Ovary (tissue), 9 donors: Measurements from ENCODE around the gene CRIM1. TPM values are rescaled to one million over a fixed set of nuclear protein-coding genes. Genes with fewer than 3 reads are reported as not detected.

ENCODE experiments used
- DNase-seq, 5 donors: peaks; one replicate each; pipeline ENCODE4 v3.0.0-alpha.2; 2019 to 2020
- H3K27ac ChIP-seq, 2 donors: fragments of 200-600 bp; one replicate each; pipeline versions ENCODE4 v1.5.1 to v1.8.0; 2019 to 2022
- H3K27me3 ChIP-seq: fragments of 200-600 bp; one replicate; pipeline ENCODE4 v1.8.0; 2022
- H3K36me3 ChIP-seq: fragments of 200-600 bp; sonication (generic); one replicate; pipeline ENCODE4 v1.5.1; 2019
- H3K4me1 ChIP-seq: one replicate; pipeline ENCODE4 v1.8.1; 2013; ENCODE audit warnings: mild to moderate bottlenecking, moderate library complexity; ENCODE audit not compliant: insufficient read depth
- H3K4me3 ChIP-seq: fragments of 200-600 bp; sonication (generic); one replicate; pipeline ENCODE4 v1.5.1; 2017
- H3K9me3 ChIP-seq, 2 donors: fragments of 200-600 bp in 1 of 2; sonication (generic) in 1 of 2; one replicate each; pipeline versions ENCODE4 v1.5.1 to v1.8.1; 2013 to 2019; ENCODE audit warnings: mild to moderate bottlenecking in 1 of 2, moderate library complexity in 1 of 2
- CTCF ChIP-seq, 3 donors: fragments of 450-650 bp in 2 of 3; fragments of 200-600 bp in 1 of 3; IDR thresholded peaks; one replicate each; pipeline versions ENCODE4 v1.5.1 to v1.8.0; 2016 to 2022; ENCODE audit warnings: antibody characterized with exemption in 3 of 3, mild to moderate bottlenecking in 1 of 3
- EP300 ChIP-seq: sonication (generic); formaldehyde crosslinking; IDR thresholded peaks from one replicate; pipeline ENCODE4 v1.6.1; 2017; ENCODE audit warnings: antibody characterized with exemption
- POLR2A ChIP-seq: fragments of 450-650 bp; IDR thresholded peaks from one replicate; pipeline ENCODE4 v1.6.1; 2017; ENCODE audit warnings: antibody characterized with exemption, mild to moderate bottlenecking, moderate library complexity
- WGBS, 3 donors: extraction: QIAGEN DNeasy Blood & Tissue Kit in 1 of 3; methylation state at CpG; one replicate each; pipeline versions ENCODE4 v1.1.5 to v1.1.7; 2013 to 2017; 5-methylcytosine and 5-hydroxymethylcytosine counted together
- intact Hi-C, 4 donors: fragments of 100-400 bp; cut with DNase I; formaldehyde crosslinking; loops; one replicate each; pipeline versions ENCODE4 v1.11.0 to v1.15.1; 2022 to 2023
- polyA plus RNA-seq, 2 donors: library from polyadenylated mRNA; stranded (reverse); fragments of 200-250 nt in 1 of 2; fragments of 350-450 nt in 1 of 2; fragmentation: Illumina TruSeq in 1 of 2; extraction: RNeasy Lipid Tissue Mini Kit (QIAGEN cat#74804) in 1 of 2; gene quantifications; one replicate each; pipeline ENCODE4 v1.2.3, GENCODE V29; 2013 to 2014
- total RNA-seq, 7 donors: library from RNA; depleted of rRNA in 2 of 7; stranded (reverse); fragments of >200 nt in 2 of 7; fragmentation: NEBNext Ultra II Directional in 3 of 7; extraction: Animal tissue kit (Norgen Biotek cat#: 25700) in 3 of 7; gene quantifications; one replicate each; pipeline versions ENCODE4 v1.1.0 to v1.2.4, GENCODE V29; 2016 to 2023
- donor health status: DM: no; HTN: no; CAD: no; lungs with moderate emphysema.
- donor health status: DM: no; HTN: no; CAD: no.
- donor health status: Bipolar disorder and iron deficiency.
- donor health status: DM: yes; HTN: yes; CAD: no.
- donor health status: DM: no; HTN: no; CAD: no.
- donor health status: DM: yes; HTN: yes; CAD: no.

The CRIM1 gene
- total and polyA plus RNA-seq, 9 donors: 38.4 to 134 (median 65.0) TPM

- H3K36me3 ChIP-seq: no peaks in the 10 kb centered on the region
- no peaks in the 10 kb centered on the region for H3K9me3 ChIP-seq
- no peak for DNase-seq
- no peak overlapping the region for H3K27ac ChIP-seq
- WGBS, 3 donors: 16 to 32% (median 22%) methylated on average over 5 of the region's 5 CpGs
- no peak overlapping the region for H3K4me3 ChIP-seq
- H3K27me3 ChIP-seq: no peaks in the 10 kb centered on the region
- intact Hi-C loops: no loop called here
- H3K4me1 ChIP-seq: peaks cover 21% of the 10 kb centered on the region
- TF ChIP-seq EP300: no peak
- TF ChIP-seq POLR2A: no peak
- no peak for TF ChIP-seq CTCF (IDR thresholded peaks at IDR 0.05)
These were observed 95.9 kb downstream of the CRIM1 start for GRCh38 chr2:36451512-36451911.

- 1 to 20% (median 5%) methylated on average over 3 of the region's 3 CpGs for WGBS, 3 donors
- TF ChIP-seq EP300: no peak
- TF ChIP-seq CTCF (IDR thresholded peaks at IDR 0.05): no peak
- no peak for TF ChIP-seq POLR2A
- intact Hi-C loops: no loop called here
- no peak for DNase-seq
- Histone ChIP-seq H3K4me1 (peaks cover 23% of the 10 kb centered on the region), H3K9me3 (no peaks in the 10 kb centered on the region), H3K36me3 (no peaks in the 10 kb centered on the region), H3K27me3 (no peaks in the 10 kb centered on the region), H3K27ac (no peak overlapping the region), H3K4me3 (no peak overlapping the region)
These were observed 96.7 kb downstream of the CRIM1 start for GRCh38 chr2:36452260-36452659.

- H3K36me3 ChIP-seq: no peaks in the 10 kb centered on the region
- peaks cover 26% of the 10 kb centered on the region for H3K4me1 ChIP-seq
- no peak overlapping the region for H3K27ac ChIP-seq
- no peak for DNase-seq
- TF ChIP-seq CTCF (IDR thresholded peaks at IDR 0.05) (no peak), EP300 (no peak), POLR2A (no peak)
- H3K27me3 ChIP-seq: no peaks in the 10 kb centered on the region
- H3K9me3 ChIP-seq: no peaks in the 10 kb centered on the region
- intact Hi-C loops: no loop called here
- no peak overlapping the region for H3K4me3 ChIP-seq
- WGBS, 3 donors: 75 to 92% (median 88%) methylated on average over 3 of the region's 3 CpGs
These were observed 98.1 kb downstream of the CRIM1 start for GRCh38 chr2:36453652-36454051.

GRCh38 chr2:36455011-36455410 lies 99.4 kb downstream of the CRIM1 start:
- H3K4me1 ChIP-seq: peaks cover 27% of the 10 kb centered on the region
- H3K27ac ChIP-seq: no peak overlapping the region
- no peaks in the 10 kb centered on the region for H3K36me3 ChIP-seq
- H3K4me3 ChIP-seq: no peak overlapping the region
- intact Hi-C loops: loop anchor here in 1 of 4 donors (5.0 kb wide), 1 partner anchor 98 kb away; the partner anchor contains the start of gene CRIM1
- no peaks in the 10 kb centered on the region for H3K27me3 ChIP-seq
- DNase-seq: no peak
- no peak for TF ChIP-seq EP300
- TF ChIP-seq POLR2A: no peak
- TF ChIP-seq CTCF (IDR thresholded peaks at IDR 0.05): no peak
- no peaks in the 10 kb centered on the region for H3K9me3 ChIP-seq
- WGBS, 3 donors: 63 to 73% (median 71%) methylated on average over 4 of the region's 4 CpGs
